Measurements from ENCODE around the gene SMAD3. TPM values are rescaled to one million over a fixed set of nuclear protein-coding genes. Genes with fewer than 3 reads are reported as not detected.

SMAD3 gene
- total RNA-seq, 1 donor = 67.8 TPM

GRCh38 chr15:67161412-67161811 is 96.0 kb downstream of the SMAD3 start:
- DNase-seq (ENCODE audit: low read depth) = no peak
- no peak for TF ChIP-seq CTCF (IDR thresholded peaks at IDR 0.05; ENCODE audit: insufficient read depth, low read depth, low read length)
- no peak overlapping the region for H3K4me3 ChIP-seq (ENCODE audit: low read depth, low read length)

DNA sequence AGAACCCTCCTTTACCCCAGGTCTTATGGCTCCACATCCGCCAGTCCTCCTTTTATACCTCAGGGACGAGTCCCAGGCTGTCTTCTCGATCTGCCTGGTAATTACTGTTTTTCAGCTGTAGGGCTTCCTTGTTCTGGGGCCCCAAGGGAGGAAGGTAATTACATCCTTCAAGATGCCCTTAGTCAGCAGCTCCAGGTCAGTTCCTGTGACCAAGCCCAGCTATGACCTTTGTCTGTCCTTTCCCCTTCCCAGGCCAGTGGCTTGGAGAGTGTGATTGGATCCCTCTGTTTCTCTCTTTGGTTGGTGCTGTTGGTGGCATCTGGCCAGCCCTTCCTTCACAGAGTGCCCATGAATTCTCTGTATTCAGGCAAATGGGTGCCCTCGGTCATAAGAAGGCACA is 96.5 kb downstream of the SMAD3 start:
- TF ChIP-seq CTCF (IDR thresholded peaks at IDR 0.05; ENCODE audit: insufficient read depth, low read depth, low read length) = no peak
- no peak for DNase-seq (ENCODE audit: low read depth)
- H3K4me3 ChIP-seq (ENCODE audit: low read depth, low read length) = no peak overlapping the region

DNA sequence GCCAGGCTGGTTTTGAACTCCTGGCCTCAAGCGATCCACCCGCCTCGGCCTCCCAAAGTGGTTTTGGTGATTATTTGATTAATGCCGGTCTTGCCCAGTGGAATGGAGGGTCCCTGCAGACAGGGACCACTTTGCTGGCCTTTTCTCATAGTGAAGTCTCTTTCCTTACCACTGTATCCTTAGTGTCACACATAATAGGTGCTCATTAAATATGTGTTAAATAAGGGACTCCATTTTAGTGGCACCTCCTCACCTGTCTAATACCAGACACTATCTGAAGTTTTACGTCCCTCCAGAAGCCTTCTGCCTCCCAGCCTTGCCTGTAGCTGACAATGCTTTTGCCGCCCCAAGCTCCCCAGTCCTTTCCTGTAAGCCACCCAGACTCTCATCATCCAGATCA is 97.8 kb downstream of the SMAD3 start:
- DNase-seq (ENCODE audit: low read depth) = no peak
- H3K4me3 ChIP-seq (ENCODE audit: low read depth, low read length) = no peak overlapping the region
- no peak for TF ChIP-seq CTCF (IDR thresholded peaks at IDR 0.05; ENCODE audit: insufficient read depth, low read depth, low read length)

GRCh38 chr15:67164401-67164791 is 99.0 kb downstream of the SMAD3 start:
- no peak for TF ChIP-seq CTCF (IDR thresholded peaks at IDR 0.05; ENCODE audit: insufficient read depth, low read depth, low read length)
- H3K4me3 ChIP-seq (ENCODE audit: low read depth, low read length) = no peak overlapping the region
- DNase-seq (ENCODE audit: low read depth) = no peak

DNA sequence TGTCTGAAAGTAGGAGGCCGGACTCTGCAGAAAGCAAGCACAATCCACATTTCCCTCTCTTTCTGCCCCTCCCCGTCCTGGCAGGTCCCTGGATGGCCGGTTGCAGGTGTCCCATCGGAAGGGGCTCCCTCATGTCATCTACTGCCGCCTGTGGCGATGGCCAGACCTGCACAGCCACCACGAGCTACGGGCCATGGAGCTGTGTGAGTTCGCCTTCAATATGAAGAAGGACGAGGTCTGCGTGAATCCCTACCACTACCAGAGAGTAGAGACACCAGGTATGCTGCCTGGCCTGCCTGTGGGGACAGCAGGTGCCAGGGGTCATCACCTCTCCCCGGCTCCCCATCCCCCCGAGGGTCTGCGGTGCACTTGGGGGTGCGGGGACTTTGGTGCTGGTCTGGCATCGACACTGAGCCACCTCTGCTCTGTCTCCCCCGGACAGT is 99.4 kb downstream of the SMAD3 start:
- no peak overlapping the region for H3K4me3 ChIP-seq (ENCODE audit: low read depth, low read length)
- DNase-seq (ENCODE audit: low read depth) = no peak
- TF ChIP-seq CTCF (IDR thresholded peaks at IDR 0.05; ENCODE audit: insufficient read depth, low read depth, low read length) = no peak

DNA sequence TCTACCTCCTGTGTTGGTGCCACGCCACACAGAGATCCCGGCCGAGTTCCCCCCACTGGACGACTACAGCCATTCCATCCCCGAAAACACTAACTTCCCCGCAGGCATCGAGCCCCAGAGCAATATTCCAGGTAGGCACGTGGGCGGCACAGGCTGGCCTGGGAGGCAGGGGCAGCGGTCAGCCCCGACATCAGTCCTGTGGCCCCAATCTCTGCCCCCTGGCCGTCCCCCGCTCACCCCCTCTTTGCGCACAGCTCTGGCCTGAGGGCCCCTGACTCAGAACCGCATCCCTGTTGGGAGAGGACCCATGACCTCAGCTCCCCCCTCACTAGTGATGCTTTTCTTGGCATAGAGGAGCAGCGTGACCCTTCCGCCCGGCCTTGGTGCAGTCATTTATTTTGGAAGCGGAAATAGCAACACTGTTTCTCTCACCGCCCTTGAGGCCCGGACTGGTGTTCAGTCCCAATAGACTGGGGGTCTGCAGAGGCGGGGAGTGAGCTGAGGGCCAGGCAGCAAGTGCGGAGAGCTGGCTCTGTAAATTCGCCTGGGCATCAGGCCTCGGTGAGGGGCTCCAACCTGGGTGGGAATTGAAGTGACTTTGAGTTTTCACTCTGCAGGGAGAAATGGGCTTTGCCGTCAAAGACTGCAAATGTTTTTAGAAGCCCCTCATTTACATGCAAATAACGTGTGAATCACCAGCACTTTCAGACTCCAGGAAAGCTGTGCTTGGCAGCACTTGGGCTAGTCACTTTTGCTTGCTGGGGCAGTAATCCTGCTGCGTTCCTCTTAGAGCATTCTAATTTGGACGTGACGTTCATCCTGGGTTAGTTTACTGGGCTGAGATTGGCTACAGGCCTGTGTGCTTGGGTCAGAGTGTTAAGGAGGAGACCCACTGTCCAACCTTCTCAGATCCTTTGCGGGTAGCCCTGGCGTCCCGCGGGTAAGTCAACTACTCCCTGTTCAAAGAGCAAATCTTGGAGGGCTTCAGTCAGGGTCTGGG is 100.2 kb downstream of the SMAD3 start:
- TF ChIP-seq CTCF (IDR thresholded peaks at IDR 0.05; ENCODE audit: insufficient read depth, low read depth, low read length) = no peak
- no peak for DNase-seq (ENCODE audit: low read depth)
- H3K4me3 ChIP-seq (ENCODE audit: low read depth, low read length) = no peak overlapping the region
